GM12878 (cell line): ENCODE results near the gene NODAL. TPM values are rescaled to one million over a fixed set of nuclear protein-coding genes. Genes with fewer than 3 reads are reported as not detected.

Experiments used
- ATAC-seq: fragments of 200-7000 bp; cut with Tn5 transposase; 3 replicates; pipeline ENCODE4 v1.9.1; 2020; ENCODE audit warnings: mild to moderate bottlenecking, moderate library complexity
- BruUV-seq: library from RNA; stranded (reverse); fragments of 400-500 nt; replicated peaks from 2 replicates; lab custom pipeline; 2021; lab: Mats Ljungman, UMichigan
- CTCF ChIA-PET: fragments of 300-600 bp; sonication (Branson Sonifier 250); formaldehyde crosslinking; extraction: SDS; loops from one replicate; lab custom pipeline; 2021; ENCODE audit warnings: inconsistent platforms; lab: Yijun Ruan, JAX
- POLR2A ChIA-PET: fragments of 350-600 bp; formaldehyde crosslinking; extraction: SDS; loops from one replicate; lab custom pipeline; 2021; ENCODE audit warnings: inconsistent platforms; lab: Charles Lee
- RAD21 ChIA-PET: fragments of 300-600 bp; sonication (Branson Sonifier 250); formaldehyde crosslinking; loops from one replicate; lab custom pipeline; 2023; ENCODE audit warnings: antibody characterized with exemption; ENCODE audit not compliant: unreplicated experiment; lab: Charles Lee
- SMC1A ChIA-PET: fragments of 300-600 bp; sonication (Branson Sonifier 250); formaldehyde crosslinking; loops from one replicate; lab custom pipeline; 2023; ENCODE audit not compliant: unreplicated experiment, uncharacterized antibody; lab: Charles Lee
- DNase-seq: peaks from one replicate; pipeline ENCODE4 v3.0.0-alpha.2; 2011; ENCODE audit warnings: low read depth, low spot score
- FAIRE-seq: peaks from 3 replicates; lab custom pipeline; 2011; peaks lifted over from hg19 to GRCh38; lab: Jason Lieb, UNC
- H2AFZ ChIP-seq: 2 replicates; pipeline ENCODE4 v1.6.0; 2011; ENCODE audit warnings: low read depth, low read length, control low read depth; ENCODE audit not compliant: control insufficient read depth
- H3K27ac ChIP-seq: 2 replicates; pipeline ENCODE4 v1.5.1; 2011; ENCODE audit warnings: control low read depth; ENCODE audit not compliant: control insufficient read depth, insufficient read depth
- H3K27me3 ChIP-seq, 2 experiments: replicated peaks in 1 of 2; 2 replicates each; pipeline versions ENCODE4 v1.6.0 to v1.6.1; 2011; ENCODE audit warnings: low read length in 1 of 2; ENCODE audit not compliant: control insufficient read depth in 2 of 2, insufficient read depth in 2 of 2
- H3K36me3 ChIP-seq, 2 experiments: 2 replicates each; pipeline ENCODE4 v1.5.1; 2011; ENCODE audit warnings: low read length in 1 of 2; ENCODE audit not compliant: control insufficient read depth in 2 of 2, insufficient read depth in 2 of 2
- H3K4me1 ChIP-seq: 2 replicates; pipeline ENCODE4 v1.6.1; 2011; ENCODE audit warnings: mild to moderate bottlenecking, low read length, moderate library complexity, mixed read lengths; ENCODE audit not compliant: control insufficient read depth, insufficient read depth
- H3K4me2 ChIP-seq: 2 replicates; pipeline ENCODE4 v1.6.0; 2011; ENCODE audit warnings: control low read depth; ENCODE audit not compliant: control insufficient read depth, insufficient read depth
- H3K4me3 ChIP-seq: fragments of 200-600 bp; sonication (generic); 2 replicates; pipeline ENCODE4 v1.5.1; 2016
- H3K79me2 ChIP-seq: 2 replicates; pipeline ENCODE4 v1.6.0; 2011; ENCODE audit warnings: low read length; ENCODE audit not compliant: control insufficient read depth, insufficient read depth
- H3K9ac ChIP-seq: 2 replicates; pipeline ENCODE4 v1.8.0; 2011; ENCODE audit warnings: low read length, control low read depth, mixed read lengths; ENCODE audit not compliant: control insufficient read depth, insufficient read depth
- H3K9me3 ChIP-seq: replicated peaks from 3 replicates; pipeline ENCODE4 v1.5.1; 2011; ENCODE audit warnings: mild to moderate bottlenecking, low read length; ENCODE audit not compliant: control insufficient read depth, insufficient read depth
- H4K20me1 ChIP-seq: 2 replicates; pipeline ENCODE4 v1.6.0; 2011; ENCODE audit not compliant: control insufficient read depth, insufficient read depth
- BHLHE40 ChIP-seq, 2 experiments: fragments of 450-650 bp in 1 of 2; IDR thresholded peaks; 2 replicates each; pipeline ENCODE4 v1.6.1; 2011 to 2017; ENCODE audit warnings: low read depth in 2 of 2, borderline replicate concordance in 1 of 2, improper control_type of control experiment in 1 of 2, low read length in 1 of 2, mild to moderate bottlenecking in 1 of 2
- CEBPB ChIP-seq, 2 experiments: fragments of 150-350 bp in 1 of 2; IDR thresholded peaks; 2 replicates each; pipeline ENCODE4 v1.6.1; 2012 to 2014; ENCODE audit warnings: low read depth in 2 of 2, low read length in 2 of 2, borderline replicate concordance in 1 of 2, inconsistent platforms in 1 of 2
- MTA2 ChIP-seq: fragments of 450-650 bp; IDR thresholded peaks from 2 replicates; pipeline ENCODE4 v1.6.1; 2016; ENCODE audit warnings: low read depth, mild to moderate bottlenecking, moderate library complexity
- NBN ChIP-seq: fragments of 450-650 bp; IDR thresholded peaks from 2 replicates; pipeline ENCODE4 v1.6.1; 2016
- NFYB ChIP-seq: IDR thresholded peaks from 2 replicates; pipeline ENCODE4 v1.6.1; 2011; ENCODE audit warnings: low read depth, mild to moderate bottlenecking, low read length, improper control_type of control experiment, moderate library complexity; ENCODE audit not compliant: insufficient read depth
- POLR2A ChIP-seq: IDR thresholded peaks from 2 replicates; pipeline ENCODE4 v1.6.1; 2011; ENCODE audit warnings: low read depth, mild to moderate bottlenecking, low read length
- RCOR1 ChIP-seq: conservative IDR thresholded peaks from 2 replicates; pipeline ENCODE4 v1.6.1; 2012; ENCODE audit warnings: low read depth, low read length, improper control_type of control experiment
- RUNX3 ChIP-seq: IDR thresholded peaks from 2 replicates; pipeline ENCODE4 v1.6.1; 2012; ENCODE audit warnings: low read length, inconsistent platforms
- TAF1 ChIP-seq: IDR thresholded peaks from 2 replicates; pipeline ENCODE4 v1.6.1; 2011; ENCODE audit warnings: mild to moderate bottlenecking, low read depth, low read length, borderline replicate concordance
- WGBS: methylation state at CpG from one replicate; pipeline ENCODE4 v1.1.6; 2016; ENCODE audit warnings: low lambda C conversion rate; ENCODE audit not compliant: insufficient replicate concordance, insufficient coverage; ENCODE audit errors: missing lambda C conversion rate; 5-methylcytosine and 5-hydroxymethylcytosine counted together
- in situ Hi-C: fragments of 300-500 bp; cut with MboI; formaldehyde crosslinking; loops from 9 replicates; pipeline ENCODE4 v1.14.3; 2018; ENCODE audit warnings: mixed read lengths
- intact Hi-C: fragments of 100-400 bp; cut with micrococcal nuclease; formaldehyde crosslinking; loops from one replicate; pipeline ENCODE4 v1.14.2; 2022; ENCODE audit not compliant: unreplicated experiment
- polyA plus RNA-seq, 11 experiments: library from polyadenylated mRNA; depleted of rRNA in 4 of 11; unstranded in 6 of 11; stranded (reverse) in 5 of 11; fragments of >200 nt; fragmentation: Nextera tagmentation in 4 of 11; fragmentation: Illumina TruSeq in 1 of 11; extraction: Ambion mirVana in 4 of 11; extraction: Trizol in 1 of 11; gene quantifications; 1 replicate in 1 of 11; 2 replicates in 10 of 11; pipeline versions ENCODE4 v1.2.1 to v1.2.3, GENCODE V29; 2011 to 2016; ENCODE audit warnings: inconsistent platforms in 2 of 11, missing spikeins in 2 of 11, low read depth in 1 of 11
- total RNA-seq, 4 experiments: library from RNA; depleted of rRNA in 3 of 4; stranded (reverse); fragments of >200 nt in 3 of 4; fragmentation: Illumina TruSeq in 1 of 4; extraction: Trizol in 1 of 4; gene quantifications; 2 replicates each; pipeline versions ENCODE4 v1.2.1 to v1.2.3, GENCODE V29; 2013 to 2021
- TF ChIP-seq, protein P1 (sequence below): IDR thresholded peaks from 2 replicates; pipeline ENCODE4 v1.6.1; 2011; ENCODE audit warnings: mild to moderate bottlenecking, low read depth, low read length, moderate library complexity; ENCODE audit not compliant: insufficient replicate concordance

Gene NODAL
- total and polyA plus RNA-seq, 10 of the 15 experiments (the other 5 are each of a cell fraction or from before 2014, with no cell fraction given): not detected

DNA sequence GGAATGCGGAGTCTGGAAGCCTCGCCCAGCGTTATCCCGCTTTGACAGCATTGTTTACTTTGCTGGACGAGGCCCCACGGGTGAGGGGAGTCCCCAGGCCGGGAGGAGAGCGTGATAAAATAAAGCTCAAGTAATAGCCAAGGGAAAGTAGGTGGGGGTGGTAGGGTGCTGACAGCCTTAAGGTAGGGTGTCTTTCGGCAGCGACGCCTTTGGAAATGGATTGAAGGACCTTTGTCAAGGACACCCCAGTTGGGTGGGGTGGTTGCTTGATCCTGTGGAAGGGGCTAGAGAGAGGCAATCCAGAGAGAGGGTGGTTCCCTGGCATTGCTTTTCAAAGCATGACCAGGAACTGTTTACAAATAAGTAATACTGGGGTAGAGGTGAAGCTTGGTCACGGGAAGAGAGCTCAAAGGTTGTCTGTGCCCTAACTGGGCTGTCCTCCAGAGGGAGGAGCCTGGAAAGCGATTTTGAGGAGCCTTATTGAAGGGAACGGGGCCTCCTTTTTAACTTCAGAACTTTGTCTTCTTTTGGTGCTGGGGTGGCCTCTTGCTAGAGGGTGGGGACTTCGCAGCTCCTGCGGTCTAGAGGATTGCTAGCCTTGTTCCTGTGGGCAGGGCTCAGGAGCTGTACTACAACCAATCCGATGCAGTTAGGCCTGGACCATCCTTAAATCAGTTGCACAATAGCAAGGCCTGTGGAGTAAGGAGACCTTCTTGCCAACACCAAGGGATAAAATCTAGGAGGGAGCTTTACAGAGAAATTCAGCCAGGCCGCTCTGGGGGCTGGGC, 36.2 kb downstream of the NODAL start:
- intact Hi-C loops: no loop called here
- H3K79me2 ChIP-seq: peaks cover 35% of the 10 kb centered on the region
- no peaks in the 10 kb centered on the region for H3K36me3 ChIP-seq

More for the DNA sequence above, 36.2 kb downstream of the NODAL start:
- WGBS: 3% methylated on average over 18 of the region's 18 CpGs
- in situ Hi-C loops: no loop called here
- ChIA-PET SMC1A (interaction anchor here (1.1 to 3.9 kb wide), 9 partner anchors 8 to 183 kb away, joined by 3 to 20 read pairs (median 4); no protein-coding TSS in a partner anchor), POLR2A (interaction anchor here (0.5 to 2.0 kb wide), 14 partner anchors 8 to 1954 kb away, joined by 3 to 9 read pairs (median 4); partner anchors contain the start of genes LRRC20, SAR1A and TYSND1), RAD21 (interaction anchor here (1.0 to 3.3 kb wide), 12 partner anchors 8 to 183 kb away, joined by 3 to 12 read pairs (median 3); no protein-coding TSS in a partner anchor), CTCF (interaction anchor here (0.6 to 4.0 kb wide), 18 partner anchors 9 to 898 kb away, joined by 3 to 14 read pairs (median 4); partner anchors contain the start of genes SGPL1 and TYSND1)
- TF ChIP-seq RCOR1: no peak
- TF ChIP-seq, protein P1, sequence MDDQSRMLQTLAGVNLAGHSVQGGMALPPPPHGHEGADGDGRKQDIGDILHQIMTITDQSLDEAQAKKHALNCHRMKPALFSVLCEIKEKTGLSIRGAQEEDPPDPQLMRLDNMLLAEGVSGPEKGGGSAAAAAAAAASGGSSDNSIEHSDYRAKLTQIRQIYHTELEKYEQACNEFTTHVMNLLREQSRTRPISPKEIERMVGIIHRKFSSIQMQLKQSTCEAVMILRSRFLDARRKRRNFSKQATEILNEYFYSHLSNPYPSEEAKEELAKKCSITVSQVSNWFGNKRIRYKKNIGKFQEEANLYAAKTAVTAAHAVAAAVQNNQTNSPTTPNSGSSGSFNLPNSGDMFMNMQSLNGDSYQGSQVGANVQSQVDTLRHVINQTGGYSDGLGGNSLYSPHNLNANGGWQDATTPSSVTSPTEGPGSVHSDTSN: no peak
- no peak for TF ChIP-seq MTA2
- 0 out of 2 replicates have a peak, but pooled peaks have one; percentile 54 for TF ChIP-seq NFYB
- TF ChIP-seq CEBPB (IDR thresholded peaks at IDR 0.05; ENCODE audit: borderline replicate concordance in 1 of 2, low read depth in 2 of 2, low read length in 2 of 2): peak in 1 of 2 experiments; percentile 67; a peak in 2 of 4 replicates
- peak; percentile 57 for TF ChIP-seq RUNX3
- TF ChIP-seq NBN: 0 out of 2 replicates have a peak, but pooled peaks have one; percentile 21
- TF ChIP-seq BHLHE40 (IDR thresholded peaks at IDR 0.05; ENCODE audit: borderline replicate concordance in 1 of 2, low read depth in 2 of 2, low read length in 1 of 2): peak in 1 of 2 experiments; percentile 41; a peak in 1 of 4 replicates
- TF ChIP-seq TAF1: no peak
- TF ChIP-seq POLR2A: peak; percentile 2; the same call in 1 of the 2 replicates
- Histone ChIP-seq H2AFZ (no peak overlapping the region), H3K27ac (peak overlapping the region; percentile 73; the same call in 1 of the 2 replicates), H3K4me2 (peak overlapping the region; percentile 71), H3K27me3 (no peaks in the 10 kb centered on the region), H4K20me1 (peaks cover 7% of the 10 kb centered on the region; the same call in 1 of the 2 replicates), H3K4me1 (peaks cover 14% of the 10 kb centered on the region), H3K9ac (peak overlapping the region; percentile 54), H3K9me3 (no peaks in the 10 kb centered on the region), H3K4me3 (peak overlapping the region; percentile 79)
- ATAC-seq: peak; percentile 77
- TSS peak; percentile 65 for BruUV-seq
- peak; percentile 57 for FAIRE-seq
- DNase-seq: no peak
